Activated B cell treated with CpG ODN at 0.5 μM for 24 hours (primary cell): ENCODE measurements around the gene CABLES1. TPM values are rescaled to one million over a fixed set of nuclear protein-coding genes. Genes with fewer than 3 reads are reported as not detected.

Experiments
- ATAC-seq: fragments of 200-7000 bp; cut with Tn5 transposase; one replicate; pipeline ENCODE4 v1.10.0; 2021; ENCODE audit warnings: low read depth, mild to moderate bottlenecking, moderate library complexity
- CTCF ChIA-PET: fragments of 350-600 bp; sonication (Branson Sonifier 250); formaldehyde crosslinking; loops from one replicate; lab custom pipeline; 2021; ENCODE audit warnings: antibody characterized with exemption; lab: Charles Lee
- POLR2A ChIA-PET: fragments of 350-600 bp; sonication (Branson Sonifier 250); formaldehyde crosslinking; loops from one replicate; lab custom pipeline; 2021; ENCODE audit warnings: antibody characterized with exemption; lab: Charles Lee
- DNase-seq: peaks from one replicate; pipeline ENCODE4 v3.0.0; 2022
- H3K27ac Mint-ChIP-seq: one replicate; pipeline ENCODE4 v1.8.0; 2020; ENCODE audit warnings: mixed read lengths
- H3K27me3 Mint-ChIP-seq: one replicate; pipeline ENCODE4 v1.8.0; 2021; ENCODE audit warnings: mixed read lengths
- H3K36me3 Mint-ChIP-seq: one replicate; pipeline ENCODE4 v1.8.0; 2021; ENCODE audit warnings: low read depth, mixed read lengths
- H3K4me1 Mint-ChIP-seq: one replicate; pipeline ENCODE4 v1.8.0; 2021; ENCODE audit warnings: mixed read lengths
- H3K4me3 Mint-ChIP-seq: one replicate; pipeline ENCODE4 v1.8.0; 2020; ENCODE audit warnings: mild to moderate bottlenecking, mixed read lengths
- H3K9me3 Mint-ChIP-seq: one replicate; pipeline ENCODE4 v1.8.0; 2020; ENCODE audit warnings: mixed read lengths
- CTCF ChIP-seq: fragments of 200-600 bp; IDR thresholded peaks from one replicate; pipeline ENCODE4 v1.8.0; 2022; ENCODE audit warnings: antibody characterized with exemption, mild to moderate bottlenecking
- intact Hi-C: fragments of 100-400 bp; cut with micrococcal nuclease; formaldehyde crosslinking; loops from one replicate; pipeline ENCODE4 v1.15.1; 2024
- total RNA-seq: library from RNA; stranded (reverse); gene quantifications from 2 replicates; pipeline ENCODE4 v1.2.3, GENCODE V29; 2022

Gene CABLES1
- total RNA-seq, 1 donor from 2014 or later, result 32.3 TPM

GRCh38 chr18:23247896-23248295 is 112.6 kb downstream of the CABLES1 start:
- no peak for TF ChIP-seq CTCF
- Mint-ChIP-seq H3K27ac (no peak overlapping the region), H3K4me1 (peaks cover 3% of the 10 kb centered on the region), H3K9me3 (no peaks in the 10 kb centered on the region), H3K36me3 (no peaks in the 10 kb centered on the region), H3K27me3 (no peaks in the 10 kb centered on the region), H3K4me3 (no peak overlapping the region)
- ChIA-PET POLR2A (interaction anchor here (0.6 to 2.2 kb wide), 2 partner anchors 8 to 19 kb away, joined by 4 to 6 read pairs; no protein-coding TSS in a partner anchor), CTCF (no interaction called here)
- no peak for DNase-seq
- intact Hi-C loops, result no loop called here
- no peak for ATAC-seq

DNA sequence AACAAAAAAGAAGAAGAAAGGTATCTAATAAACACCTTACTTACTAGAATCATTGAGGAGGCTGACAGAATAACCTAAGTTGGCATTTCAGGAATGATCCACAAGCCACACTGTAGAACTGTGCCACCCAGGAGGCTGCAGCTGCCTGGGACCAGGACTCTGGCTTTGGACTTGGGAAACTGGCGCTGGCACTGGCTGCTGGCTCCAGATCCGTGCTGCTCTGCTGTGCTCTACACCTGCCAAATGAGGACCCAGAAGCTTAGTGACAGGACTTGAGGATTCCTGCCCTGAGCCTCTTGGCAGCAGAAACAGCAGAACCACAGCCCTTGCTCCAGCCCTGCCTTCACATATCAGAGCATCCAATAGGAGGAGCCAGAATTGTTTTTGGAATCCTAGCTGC is 113.5 kb downstream of the CABLES1 start:
- Mint-ChIP-seq H3K4me1 (peaks cover 2% of the 10 kb centered on the region), H3K9me3 (no peaks in the 10 kb centered on the region), H3K27me3 (no peaks in the 10 kb centered on the region), H3K4me3 (no peak overlapping the region), H3K27ac (no peak overlapping the region), H3K36me3 (no peaks in the 10 kb centered on the region)
- intact Hi-C loops, result no loop called here
- no peak for TF ChIP-seq CTCF
- ATAC-seq, result no peak
- ChIA-PET POLR2A (interaction anchor here (0.6 kb wide), 1 partner anchor 84 kb away, joined by 3 read pairs; no protein-coding TSS in a partner anchor), CTCF (no interaction called here)
- DNase-seq, result no peak

DNA sequence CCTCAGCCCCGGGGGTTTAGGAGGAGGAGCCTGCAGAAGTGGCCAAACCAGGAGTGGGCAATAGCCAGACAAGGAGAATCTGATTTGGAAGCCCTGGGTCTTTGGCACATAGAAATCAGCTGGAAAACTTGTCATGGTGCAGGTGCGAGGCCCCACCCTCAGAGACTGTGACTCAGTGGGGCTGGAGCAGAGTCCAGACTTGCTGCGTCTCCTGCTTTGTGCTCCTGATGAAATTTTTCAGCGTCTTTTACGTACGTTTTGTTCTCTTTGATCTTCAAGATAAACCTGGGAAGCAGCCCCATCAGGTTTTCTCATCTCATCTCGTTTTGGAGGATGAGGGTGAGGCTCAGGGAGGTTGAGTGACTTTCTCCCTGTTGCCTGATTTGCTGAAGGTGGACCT is 114.1 kb downstream of the CABLES1 start:
- Mint-ChIP-seq H3K9me3 (no peaks in the 10 kb centered on the region), H3K4me1 (peaks cover 2% of the 10 kb centered on the region), H3K27ac (no peak overlapping the region), H3K4me3 (no peak overlapping the region), H3K27me3 (no peaks in the 10 kb centered on the region), H3K36me3 (no peaks in the 10 kb centered on the region)
- CTCF ChIA-PET, result no interaction called here
- POLR2A ChIA-PET, result interaction anchor here (0.6 kb wide), 1 partner anchor 83 kb away, joined by 3 read pairs; no protein-coding TSS in a partner anchor
- intact Hi-C loops, result no loop called here
- DNase-seq (no peak), ATAC-seq (no peak)
- TF ChIP-seq CTCF, result no peak

- TF ChIP-seq CTCF, result no peak
- Mint-ChIP-seq H3K4me1 (peaks cover 2% of the 10 kb centered on the region), H3K36me3 (no peaks in the 10 kb centered on the region), H3K27ac (no peak overlapping the region), H3K4me3 (no peak overlapping the region), H3K27me3 (no peaks in the 10 kb centered on the region), H3K9me3 (no peaks in the 10 kb centered on the region)
- DNase-seq, result no peak
- POLR2A ChIA-PET, result interaction anchor here (0.9 kb wide), 1 partner anchor 19 kb away, joined by 3 read pairs; no protein-coding TSS in a partner anchor
- no peak for ATAC-seq
- CTCF ChIA-PET, result interaction anchor here (0.8 kb wide), 1 partner anchor 119 kb away, joined by 3 read pairs; no protein-coding TSS in a partner anchor
- intact Hi-C loops, result loop anchor here (5.0 kb wide), 1 partner anchor 41 kb away; no protein-coding TSS in a partner anchor
These were observed 115.8 kb downstream of the CABLES1 start for GRCh38 chr18:23250893-23251656.

GRCh38 chr18:23253630-23254029 is 118.3 kb downstream of the CABLES1 start:
- no peaks in the 10 kb centered on the region for H3K9me3 Mint-ChIP-seq
- ATAC-seq, result no peak
- H3K27me3 Mint-ChIP-seq, result no peaks in the 10 kb centered on the region
- DNase-seq, result no peak
- CTCF ChIA-PET, result no interaction called here
- POLR2A ChIA-PET, result interaction anchor here (0.6 to 1.6 kb wide), 3 partner anchors 11 to 236 kb away, joined by 3 to 9 read pairs (median 4); no protein-coding TSS in a partner anchor
- H3K4me1 Mint-ChIP-seq, result peaks cover 20% of the 10 kb centered on the region
- no peak overlapping the region for H3K27ac Mint-ChIP-seq
- H3K4me3 Mint-ChIP-seq, result no peak overlapping the region
- peaks cover 5% of the 10 kb centered on the region for H3K36me3 Mint-ChIP-seq
- TF ChIP-seq CTCF, result no peak
- intact Hi-C loops, result loop anchor here (5.0 kb wide), 1 partner anchor 39 kb away; no protein-coding TSS in a partner anchor
